Measurements from ENCODE around the gene ITGBL1.

Gene ITGBL1

GRCh38 chr13:101570410-101570809 is 117.9 kb downstream of the ITGBL1 start:
- no peak for FAIRE-seq

DNA sequence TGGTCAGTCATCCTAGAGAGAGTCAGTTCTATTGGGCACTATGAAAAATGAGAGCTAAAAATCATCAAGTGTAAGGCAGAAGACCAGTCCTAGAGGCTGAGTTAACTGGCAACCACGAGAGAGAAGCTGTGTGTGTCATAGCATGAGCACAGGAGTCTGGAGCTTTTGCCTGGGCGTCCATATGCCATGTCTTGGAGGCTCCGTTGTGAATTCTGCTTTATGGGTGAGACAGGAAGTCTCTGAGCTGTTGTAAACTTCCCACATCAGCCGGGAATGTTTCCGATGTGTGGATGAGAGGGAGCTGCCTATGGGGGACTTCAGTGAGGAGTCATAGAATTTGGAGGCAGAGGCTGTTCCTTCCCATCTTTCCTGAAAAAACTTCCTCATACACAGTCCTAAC is 120.0 kb downstream of the ITGBL1 start:
- FAIRE-seq: no peak

- no peak for FAIRE-seq
Measured at GRCh38 chr13:101575581-101575980, 123.1 kb downstream of the ITGBL1 start.

DNA sequence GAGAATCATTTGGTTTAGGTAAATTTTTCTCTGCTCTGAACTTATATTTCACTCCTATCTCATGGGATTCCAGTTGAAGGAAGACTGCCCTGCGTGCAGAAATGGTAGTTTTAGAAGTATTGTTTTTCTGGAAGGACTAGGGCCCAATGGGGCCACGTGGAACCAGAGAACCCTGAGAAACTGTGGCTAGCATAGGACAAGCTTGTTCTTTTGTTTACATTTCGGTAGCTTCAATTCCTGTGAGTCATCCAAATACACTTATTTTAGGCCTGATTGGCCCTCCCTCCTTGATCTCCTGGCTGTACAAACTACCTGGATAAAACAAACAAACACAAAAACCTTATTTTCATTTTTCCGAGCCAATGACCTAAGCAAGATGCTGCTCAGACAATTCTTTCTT is 124.0 kb downstream of the ITGBL1 start:
- no peak for FAIRE-seq

DNA sequence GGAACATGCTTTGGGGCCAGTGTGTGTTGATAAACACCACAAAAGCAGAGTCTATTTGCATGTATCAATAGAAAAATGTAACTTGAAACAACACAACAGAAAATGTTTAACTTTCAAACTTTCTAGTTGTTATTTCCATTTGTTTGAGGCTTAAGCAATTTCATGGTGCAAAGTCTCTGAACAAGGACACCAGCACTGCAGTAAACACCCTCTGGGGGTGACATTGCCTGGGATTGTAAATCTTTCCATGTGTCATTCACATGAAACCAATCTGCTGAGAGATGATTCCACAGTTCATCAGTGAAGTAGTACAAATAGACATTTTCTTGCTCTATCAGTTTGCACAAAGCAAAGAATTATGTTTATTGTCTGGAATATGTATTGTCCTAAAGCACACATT is 124.5 kb downstream of the ITGBL1 start:
- FAIRE-seq: no peak

- no peak for FAIRE-seq
Measured at GRCh38 chr13:101579281-101579802, 126.9 kb downstream of the ITGBL1 start.

- FAIRE-seq: no peak
Measured at GRCh38 chr13:101584331-101584730, 131.9 kb downstream of the ITGBL1 start.

DNA sequence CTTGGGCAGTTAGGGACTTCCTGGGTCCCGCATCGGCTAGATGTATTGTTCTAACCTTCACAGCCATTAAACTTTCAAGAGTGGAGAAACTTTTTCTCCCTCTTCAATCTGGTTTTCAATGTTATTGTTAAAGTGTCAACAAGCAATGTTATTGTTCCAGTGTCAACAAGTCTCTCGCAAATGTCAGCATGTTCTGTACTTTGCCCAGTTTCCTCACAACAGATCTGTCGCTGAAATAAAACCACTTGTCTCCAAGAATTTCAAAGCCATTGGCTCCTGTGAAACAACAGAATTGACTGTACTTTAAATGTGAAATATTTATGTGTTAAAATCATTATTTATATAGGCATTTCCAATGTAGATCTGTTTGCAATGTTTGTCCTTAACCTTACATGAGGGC is 138.0 kb downstream of the ITGBL1 start:
- no peak for FAIRE-seq

DNA sequence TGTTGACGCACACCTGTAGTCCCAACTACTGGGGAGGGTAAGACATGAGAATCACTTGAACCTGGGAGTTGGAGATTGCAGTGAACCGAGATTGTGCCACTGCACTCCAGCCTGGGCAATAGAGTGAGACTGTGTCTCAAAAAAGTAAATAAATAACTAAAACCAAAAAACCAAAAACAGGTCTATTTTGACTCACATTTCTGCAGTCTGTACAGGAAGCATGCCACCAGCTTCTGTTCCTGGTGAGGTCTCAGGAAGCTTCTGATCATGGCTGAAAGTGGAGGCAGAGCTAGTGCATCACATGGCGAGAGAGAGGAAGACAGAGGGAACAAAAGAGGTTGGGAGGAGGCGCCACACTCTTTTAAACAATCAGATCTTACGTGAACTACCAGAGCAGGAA is 142.5 kb downstream of the ITGBL1 start:
- no peak for FAIRE-seq

DNA sequence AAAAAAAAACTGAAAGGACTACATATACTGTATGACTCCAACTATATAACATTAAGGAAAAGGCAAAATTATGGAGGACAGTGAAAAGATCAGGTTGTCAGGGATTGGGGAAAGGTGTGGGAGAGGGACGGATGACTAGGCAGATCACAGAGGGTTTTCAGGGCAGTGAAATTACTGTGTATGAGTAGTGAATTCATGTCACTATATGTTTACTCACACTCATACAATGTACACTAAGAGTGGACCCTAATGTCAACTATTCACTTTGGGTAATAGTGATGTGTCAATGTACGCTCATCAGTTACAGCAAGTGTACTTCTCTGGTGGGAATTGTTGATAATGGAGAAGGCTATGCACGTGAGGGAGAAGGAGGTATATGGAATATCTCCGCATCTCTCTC is 144.3 kb downstream of the ITGBL1 start:
- FAIRE-seq: no peak

DNA sequence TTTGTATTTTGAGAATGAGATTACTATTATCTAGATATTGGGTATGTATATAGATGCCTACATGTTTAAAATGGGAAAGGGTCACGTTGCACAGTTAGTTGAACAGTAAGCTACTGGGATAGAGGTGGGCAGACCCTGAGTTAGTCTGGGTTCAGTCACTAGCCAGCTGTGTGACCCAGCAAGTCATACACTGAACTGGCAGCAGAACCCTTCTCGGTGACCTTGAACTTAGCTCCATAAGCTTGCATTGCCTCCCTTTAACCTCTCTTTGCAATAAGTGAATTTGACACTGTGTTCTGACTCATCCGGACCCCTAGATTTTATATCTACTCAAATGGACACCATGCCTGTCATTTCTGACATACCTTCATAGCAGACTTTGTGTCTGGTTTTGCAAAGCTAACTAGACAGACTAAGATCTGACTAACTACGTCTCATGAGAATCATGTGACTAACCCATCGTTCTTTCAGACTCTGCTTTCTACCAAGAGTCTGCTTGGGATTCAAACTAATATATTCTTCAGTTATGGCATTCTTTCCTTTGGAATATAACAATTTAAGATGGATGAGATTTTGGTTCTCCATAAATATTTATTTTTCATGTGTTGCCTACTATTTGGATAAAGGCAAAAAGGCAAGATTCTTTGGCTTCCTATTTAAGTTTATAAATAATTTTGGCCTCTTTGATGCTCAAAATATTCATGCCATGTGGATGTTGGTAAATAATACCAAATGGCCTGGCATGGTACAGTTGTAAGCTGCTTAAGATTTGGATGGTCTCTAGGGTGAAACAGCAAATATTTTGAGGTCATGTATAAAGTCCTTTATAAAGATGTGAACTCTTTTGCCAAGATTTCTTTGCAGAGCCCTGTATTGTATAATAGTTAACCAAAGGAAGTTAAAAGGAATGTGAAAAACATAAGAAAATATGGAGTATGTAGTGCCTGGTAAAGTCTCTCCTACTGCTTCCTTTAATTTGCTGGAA is 159.3 kb downstream of the ITGBL1 start:
- no peak for FAIRE-seq

- no peak for FAIRE-seq
Measured at GRCh38 chr13:101612735-101613134, 160.3 kb downstream of the ITGBL1 start.

- no peak for FAIRE-seq
Measured at GRCh38 chr13:101614491-101614890, 162.0 kb downstream of the ITGBL1 start.

DNA sequence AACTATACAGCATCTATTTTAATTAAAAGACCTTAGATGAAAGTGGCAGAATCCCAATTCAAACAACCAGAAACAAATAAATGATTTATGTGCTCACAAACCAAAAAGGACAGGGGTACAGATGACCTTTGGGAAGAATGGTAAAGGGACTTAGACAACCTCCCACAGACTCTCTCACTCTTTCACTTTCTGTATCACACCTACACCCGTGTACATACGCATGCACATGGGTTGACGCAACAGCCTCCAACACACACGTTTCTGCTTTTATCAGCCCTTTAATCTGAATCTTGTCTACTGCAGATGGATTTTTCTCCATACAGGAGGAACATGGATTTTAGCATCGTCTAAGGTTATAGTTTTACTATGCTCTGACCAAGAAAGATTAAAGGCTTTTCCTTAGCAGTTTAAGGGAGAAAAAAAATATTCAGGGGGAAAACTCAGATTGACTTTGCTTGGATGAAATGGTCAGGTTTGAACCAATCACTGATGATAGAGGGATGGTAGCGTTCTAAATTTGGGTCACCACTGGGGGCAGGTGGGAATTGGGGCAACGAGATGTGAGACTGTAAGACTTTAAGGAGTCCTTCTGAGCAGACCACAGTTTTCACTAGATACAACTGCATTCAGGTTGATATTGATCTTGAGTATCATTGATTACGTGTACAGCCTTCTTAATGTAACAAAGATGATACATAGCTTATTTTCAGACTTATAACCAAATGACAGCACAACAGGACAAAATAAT is 166.1 kb downstream of the ITGBL1 start:
- no peak for FAIRE-seq

DNA sequence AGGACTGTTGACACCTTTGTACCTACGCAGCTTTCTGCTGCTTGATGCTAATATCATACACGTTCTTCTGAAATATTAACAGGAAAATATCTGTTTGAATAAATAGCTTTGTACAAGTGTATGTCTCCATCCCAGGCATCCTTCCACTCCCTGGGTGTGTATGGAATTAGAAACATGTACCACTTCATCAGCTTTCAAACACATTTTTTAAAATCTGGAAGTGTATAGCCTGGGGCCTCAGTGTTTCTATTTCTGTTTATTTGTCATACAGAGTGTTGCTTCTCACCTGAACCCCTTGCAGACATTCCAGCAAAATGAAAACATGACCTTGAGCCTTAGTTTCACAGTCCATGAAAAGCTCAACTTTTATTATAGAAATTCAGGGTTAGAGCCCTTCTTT is 168.6 kb downstream of the ITGBL1 start:
- FAIRE-seq: no peak

GRCh38 chr13:101623470-101624209 is 171.2 kb downstream of the ITGBL1 start:
- peak; percentile 76 for FAIRE-seq

- no peak for FAIRE-seq
Measured at GRCh38 chr13:101624210-101624922, 171.9 kb downstream of the ITGBL1 start.

GRCh38 chr13:101624981-101625380 is 172.5 kb downstream of the ITGBL1 start:
- FAIRE-seq: no peak

DNA sequence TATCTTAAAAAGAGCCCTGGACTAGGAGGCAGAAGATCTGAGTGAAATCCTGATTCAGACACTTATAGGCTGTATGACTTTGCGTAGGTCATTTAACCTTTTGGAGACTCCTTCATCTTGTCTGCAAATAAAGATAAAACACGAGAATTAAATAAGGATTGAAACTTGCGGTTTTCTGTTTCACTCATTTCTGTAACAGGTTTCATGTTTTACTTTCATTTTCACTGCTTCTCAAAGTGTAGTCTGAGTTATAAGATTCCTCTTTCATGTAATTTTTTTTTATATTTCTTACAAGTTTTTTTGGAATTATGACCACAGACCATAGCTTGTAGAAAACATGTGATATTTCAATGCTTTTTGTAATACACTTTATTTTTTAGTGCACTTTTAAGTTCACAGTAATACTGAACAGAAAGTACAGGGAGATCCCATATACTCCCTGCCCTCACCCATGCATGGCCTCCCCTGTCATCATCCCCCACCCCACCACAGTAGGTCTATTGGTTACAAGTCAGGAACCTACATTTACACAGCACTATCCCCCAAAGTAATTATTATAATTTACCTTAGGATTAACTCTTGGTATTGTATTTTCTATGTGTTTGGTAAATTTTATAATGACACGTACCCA is 174.6 kb downstream of the ITGBL1 start:
- FAIRE-seq: peak; percentile 55

DNA sequence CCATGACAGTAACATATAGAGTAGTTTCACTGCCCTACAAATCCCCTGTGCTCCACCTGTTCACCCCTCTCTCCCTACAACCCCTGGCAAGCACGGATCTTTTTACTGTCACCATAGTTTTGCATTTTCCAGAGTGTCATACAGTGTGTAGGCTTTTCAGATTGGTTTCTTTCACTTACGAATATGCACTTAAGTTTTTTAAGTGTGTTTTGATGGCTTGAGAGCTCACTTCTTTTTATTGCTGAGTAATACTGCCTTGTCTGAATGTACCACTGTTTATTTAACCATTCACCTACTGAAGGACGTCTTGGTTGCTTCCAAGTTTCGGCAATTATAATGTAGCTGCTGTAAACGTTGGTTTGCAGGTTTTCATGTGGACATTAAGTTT is 175.1 kb downstream of the ITGBL1 start:
- FAIRE-seq: no peak

GRCh38 chr13:101628900-101629299 is 176.4 kb downstream of the ITGBL1 start:
- FAIRE-seq: no peak

- FAIRE-seq: no peak
Measured at GRCh38 chr13:101631395-101631794, 178.9 kb downstream of the ITGBL1 start.
